Measurements from ENCODE around the gene ZNF438. TPM values are rescaled to one million over a fixed set of nuclear protein-coding genes. Genes with fewer than 3 reads are reported as not detected.

The ZNF438 gene
- total RNA-seq, 1 donor = 8.0 TPM

- DNase-seq (ENCODE audit: low read depth) = no peak
- no peak for TF ChIP-seq CTCF (IDR thresholded peaks at IDR 0.05; ENCODE audit: insufficient read depth, low read length)
- no peak overlapping the region for H3K4me3 ChIP-seq (ENCODE audit: low read depth, low read length)
Observed at GRCh38 chr10:30883751-30884150, 147.9 kb downstream of the ZNF438 start.

- DNase-seq (ENCODE audit: low read depth) = no peak
- H3K4me3 ChIP-seq (ENCODE audit: low read depth, low read length) = no peak overlapping the region
- no peak for TF ChIP-seq CTCF (IDR thresholded peaks at IDR 0.05; ENCODE audit: insufficient read depth, low read length)
Observed at GRCh38 chr10:30883116-30883515, 148.5 kb downstream of the ZNF438 start.

GRCh38 chr10:30882281-30882680 is 149.4 kb downstream of the ZNF438 start:
- H3K4me3 ChIP-seq (ENCODE audit: low read depth, low read length) = no peak overlapping the region
- TF ChIP-seq CTCF (IDR thresholded peaks at IDR 0.05; ENCODE audit: insufficient read depth, low read length) = no peak
- peak; percentile 51 for DNase-seq (ENCODE audit: low read depth)

GRCh38 chr10:30878920-30879319 is 152.7 kb downstream of the ZNF438 start:
- H3K4me3 ChIP-seq (ENCODE audit: low read depth, low read length) = no peak overlapping the region
- DNase-seq (ENCODE audit: low read depth) = no peak
- TF ChIP-seq CTCF (IDR thresholded peaks at IDR 0.05; ENCODE audit: insufficient read depth, low read length) = no peak

GRCh38 chr10:30877111-30877510 is 154.6 kb downstream of the ZNF438 start:
- DNase-seq (ENCODE audit: low read depth) = no peak
- no peak for TF ChIP-seq CTCF (IDR thresholded peaks at IDR 0.05; ENCODE audit: insufficient read depth, low read length)
- no peak overlapping the region for H3K4me3 ChIP-seq (ENCODE audit: low read depth, low read length)

- no peak for DNase-seq (ENCODE audit: low read depth)
- TF ChIP-seq CTCF (IDR thresholded peaks at IDR 0.05; ENCODE audit: insufficient read depth, low read length) = no peak
- no peak overlapping the region for H3K4me3 ChIP-seq (ENCODE audit: low read depth, low read length)
Observed at GRCh38 chr10:30873411-30873810, 158.3 kb downstream of the ZNF438 start.

- peak; percentile 23 for DNase-seq (ENCODE audit: low read depth)
- no peak overlapping the region for H3K4me3 ChIP-seq (ENCODE audit: low read depth, low read length)
- TF ChIP-seq CTCF (IDR thresholded peaks at IDR 0.05; ENCODE audit: insufficient read depth, low read length) = no peak
Observed at GRCh38 chr10:30870896-30871295, 160.8 kb downstream of the ZNF438 start.
